MM.1S (cell line): ENCODE results near the gene IPO11.
"Not testable (repeated sequence)": the region's sequence is repeated elsewhere in the genome, so short reads cannot be mapped to it uniquely, and the experiment has no call there.

Experiments used
- DNase-seq: peaks from one replicate; pipeline ENCODE4 v3.0.0-alpha.2; 2015
- H2AFZ ChIP-seq: fragments of 300-600 bp; sonication (generic); 2 replicates; pipeline ENCODE4 v1.6.0; 2016; ENCODE audit warnings: antibody characterized with exemption, low read length
- H3F3A ChIP-seq: fragments of 300-600 bp; sonication (generic); 2 replicates; pipeline ENCODE4 v1.6.1; 2016; ENCODE audit warnings: mild to moderate bottlenecking, antibody characterized with exemption, low read length, moderate library complexity, mixed read lengths; ENCODE audit not compliant: insufficient read depth
- H3K27ac ChIP-seq: fragments of 300-600 bp; sonication (generic); 2 replicates; pipeline ENCODE4 v1.5.1; 2016; ENCODE audit warnings: mild to moderate bottlenecking, low read length
- H3K27me3 ChIP-seq: fragments of 300-600 bp; sonication (generic); replicated peaks from 2 replicates; pipeline ENCODE4 v1.6.0; 2016; ENCODE audit warnings: low read length; ENCODE audit not compliant: insufficient read depth
- H3K36me3 ChIP-seq: fragments of 300-600 bp; sonication (generic); replicated peaks from 2 replicates; pipeline ENCODE4 v1.6.1; 2016; ENCODE audit warnings: mild to moderate bottlenecking, low read length, mixed read lengths; ENCODE audit not compliant: insufficient read depth
- H3K4me1 ChIP-seq: fragments of 300-600 bp; sonication (generic); 2 replicates; pipeline ENCODE4 v1.6.1; 2016; ENCODE audit warnings: low read length, mixed read lengths
- H3K4me2 ChIP-seq: fragments of 300-600 bp; sonication (generic); 2 replicates; pipeline ENCODE4 v1.6.0; 2016; ENCODE audit warnings: low read depth, low read length
- H3K4me3 ChIP-seq: fragments of 300-600 bp; sonication (generic); 2 replicates; pipeline ENCODE4 v1.5.1; 2016; ENCODE audit warnings: low read length, mixed read lengths
- H3K79me2 ChIP-seq: fragments of 300-600 bp; sonication (generic); 2 replicates; pipeline ENCODE4 v1.6.1; 2016; ENCODE audit warnings: mixed run types, low read length, mixed read lengths
- H3K9ac ChIP-seq: fragments of 300-600 bp; sonication (generic); 2 replicates; pipeline ENCODE4 v1.6.1; 2016; ENCODE audit warnings: low read length, mixed read lengths
- H3K9me2 ChIP-seq: fragments of 300-600 bp; sonication (generic); replicated peaks from 2 replicates; pipeline ENCODE4 v1.6.1; 2016; ENCODE audit warnings: mild to moderate bottlenecking, low read length, mixed read lengths; ENCODE audit not compliant: insufficient read depth
- H3K9me3 ChIP-seq: fragments of 300-600 bp; sonication (generic); replicated peaks from 2 replicates; pipeline ENCODE4 v1.6.1; 2016; ENCODE audit warnings: mild to moderate bottlenecking, low read length, mixed read lengths; ENCODE audit not compliant: insufficient read depth
- H4K20me1 ChIP-seq: fragments of 300-600 bp; sonication (generic); 2 replicates; pipeline ENCODE4 v1.6.1; 2016; ENCODE audit warnings: mild to moderate bottlenecking, low read length, moderate library complexity, mixed read lengths; ENCODE audit not compliant: insufficient read depth
- EZH2 ChIP-seq: fragments of 300-600 bp; sonication (generic); optimal IDR thresholded peaks from 2 replicates; pipeline ENCODE3; 2017; ENCODE audit warnings: low read depth, mild to moderate bottlenecking, antibody characterized with exemption, low read length, mixed read lengths
- EZH2phosphoT487 ChIP-seq: fragments of 300-600 bp; sonication (generic); IDR thresholded peaks from 2 replicates; pipeline ENCODE4 v1.6.1; 2018; ENCODE audit warnings: antibody characterized with exemption, low read length
- TF ChIP-seq, protein P1 (sequence below): fragments of 300-600 bp; sonication (generic); IDR thresholded peaks from 2 replicates; pipeline ENCODE4 v1.5.1; 2016; ENCODE audit warnings: antibody characterized with exemption, low read length, mixed read lengths

The IPO11 gene

GRCh38 chr5:62652225-62652624 is 239.7 kb downstream of the IPO11 start:
- Histone ChIP-seq H3K4me2 (no peak overlapping the region), H3K27me3 (no peaks in the 10 kb centered on the region), H3K9me3 (no peaks in the 10 kb centered on the region), H3K9me2 (no peaks in the 10 kb centered on the region), H3F3A (peaks cover 7% of the 10 kb centered on the region; the same call in 1 of the 2 replicates), H3K9ac (no peak overlapping the region), H3K4me1 (peaks cover 24% of the 10 kb centered on the region), H2AFZ (no peak overlapping the region), H4K20me1 (no peaks in the 10 kb centered on the region), H3K36me3 (no peaks in the 10 kb centered on the region), H3K27ac (no peak overlapping the region), H3K79me2 (no peaks in the 10 kb centered on the region), H3K4me3 (no peak overlapping the region)
- DNase-seq, result no peak
- TF ChIP-seq, protein P1, sequence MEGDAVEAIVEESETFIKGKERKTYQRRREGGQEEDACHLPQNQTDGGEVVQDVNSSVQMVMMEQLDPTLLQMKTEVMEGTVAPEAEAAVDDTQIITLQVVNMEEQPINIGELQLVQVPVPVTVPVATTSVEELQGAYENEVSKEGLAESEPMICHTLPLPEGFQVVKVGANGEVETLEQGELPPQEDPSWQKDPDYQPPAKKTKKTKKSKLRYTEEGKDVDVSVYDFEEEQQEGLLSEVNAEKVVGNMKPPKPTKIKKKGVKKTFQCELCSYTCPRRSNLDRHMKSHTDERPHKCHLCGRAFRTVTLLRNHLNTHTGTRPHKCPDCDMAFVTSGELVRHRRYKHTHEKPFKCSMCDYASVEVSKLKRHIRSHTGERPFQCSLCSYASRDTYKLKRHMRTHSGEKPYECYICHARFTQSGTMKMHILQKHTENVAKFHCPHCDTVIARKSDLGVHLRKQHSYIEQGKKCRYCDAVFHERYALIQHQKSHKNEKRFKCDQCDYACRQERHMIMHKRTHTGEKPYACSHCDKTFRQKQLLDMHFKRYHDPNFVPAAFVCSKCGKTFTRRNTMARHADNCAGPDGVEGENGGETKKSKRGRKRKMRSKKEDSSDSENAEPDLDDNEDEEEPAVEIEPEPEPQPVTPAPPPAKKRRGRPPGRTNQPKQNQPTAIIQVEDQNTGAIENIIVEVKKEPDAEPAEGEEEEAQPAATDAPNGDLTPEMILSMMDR, result no peak
- TF ChIP-seq EZH2 (no peak), EZH2phosphoT487 (no peak)

- no peak overlapping the region for H3K27ac ChIP-seq
- H3F3A ChIP-seq, result peaks cover 7% of the 10 kb centered on the region; the same call in 1 of the 2 replicates
These were observed 240.7 kb downstream of the IPO11 start for GRCh38 chr5:62653001-62653863.

DNA sequence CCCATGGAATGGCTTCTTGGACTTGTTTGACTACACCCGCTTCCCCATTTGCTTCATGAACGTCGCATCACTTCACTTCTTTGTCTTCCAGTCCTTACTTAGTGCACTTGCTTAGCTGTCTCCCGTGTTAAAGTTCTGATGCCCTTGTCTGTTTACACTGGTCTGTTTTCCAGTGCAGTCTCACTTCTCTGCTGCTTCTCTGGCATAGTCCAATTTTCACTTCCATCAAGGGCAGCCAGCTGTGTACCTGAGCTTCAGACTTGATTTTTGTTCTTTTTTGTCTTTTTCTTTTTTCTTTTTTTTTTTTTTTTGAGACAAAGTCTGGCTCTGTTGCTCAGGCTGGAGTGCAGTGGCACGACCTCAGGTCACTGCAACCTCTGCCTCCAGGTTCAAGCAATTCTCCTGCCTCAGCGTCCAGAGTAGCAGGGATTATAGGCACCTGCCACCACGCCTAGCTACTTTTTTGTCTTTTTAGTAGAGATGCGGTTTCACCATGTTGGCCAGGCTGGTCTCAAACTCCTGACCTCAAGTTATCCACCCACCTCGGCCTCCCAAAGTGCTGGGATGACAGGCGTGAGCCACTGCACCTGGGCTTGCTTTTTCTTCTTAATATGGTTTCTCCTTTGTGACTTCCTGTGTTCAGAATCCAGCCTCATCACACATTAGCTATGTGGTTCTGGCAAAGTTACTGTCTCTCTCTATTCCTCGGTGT is 241.5 kb downstream of the IPO11 start:
- no peak for DNase-seq
- Histone ChIP-seq H3K4me3 (no peak overlapping the region), H3K9me3 (no peaks in the 10 kb centered on the region), H3K36me3 (no peaks in the 10 kb centered on the region), H2AFZ (no peak overlapping the region), H3F3A (peaks cover 7% of the 10 kb centered on the region; the same call in 1 of the 2 replicates), H3K4me1 (peaks cover 21% of the 10 kb centered on the region), H3K9me2 (no peaks in the 10 kb centered on the region), H3K27me3 (no peaks in the 10 kb centered on the region), H3K9ac (no peak overlapping the region), H4K20me1 (no peaks in the 10 kb centered on the region), H3K27ac (no peak overlapping the region), H3K4me2 (no peak overlapping the region), H3K79me2 (no peaks in the 10 kb centered on the region)
- no peak for TF ChIP-seq EZH2phosphoT487
- TF ChIP-seq EZH2, result no peak
- TF ChIP-seq, protein P1, result no peak

More at GRCh38 chr5:62653001-62653863, 240.7 kb downstream of the IPO11 start:
- Histone ChIP-seq H3K9ac (no peak overlapping the region), H3K79me2 (no peaks in the 10 kb centered on the region), H2AFZ (no peak overlapping the region), H3K27me3 (no peaks in the 10 kb centered on the region), H3K9me3 (no peaks in the 10 kb centered on the region), H4K20me1 (no peaks in the 10 kb centered on the region), H3K4me2 (no peak overlapping the region), H3K4me3 (no peak overlapping the region), H3K4me1 (peaks cover 24% of the 10 kb centered on the region), H3K9me2 (no peaks in the 10 kb centered on the region), H3K36me3 (no peaks in the 10 kb centered on the region)
- DNase-seq, result no peak
- no peak for TF ChIP-seq EZH2
- TF ChIP-seq EZH2phosphoT487, result no peak
- TF ChIP-seq, protein P1, result no peak

- DNase-seq, H3K9ac ChIP-seq, H3F3A ChIP-seq, H3K4me3 ChIP-seq, H4K20me1 ChIP-seq, H3K36me3 ChIP-seq, H3K27me3 ChIP-seq, H3K9me3 ChIP-seq, H3K4me2 ChIP-seq, H3K9me2 ChIP-seq, H3K27ac ChIP-seq, H2AFZ ChIP-seq, H3K79me2 ChIP-seq: not testable (repeated sequence)
- H3K4me1 ChIP-seq, result peaks cover 11% of the 10 kb centered on the region
These were observed 245.2 kb downstream of the IPO11 start for GRCh38 chr5:62657772-62658171.
